T-helper 1 cell treated with Interleukin-12 subunit alpha and Interleukin-12 subunit beta and Interleukin-4 antibody, amounts not matched to agents 30 ng/mL and 1 ng/mL, for 36 hours (primary cell): Measurements from ENCODE around the gene CUL9. TPM values are rescaled to one million over a fixed set of nuclear protein-coding genes. Genes with fewer than 3 reads are reported as not detected.

Experiments used
- intact Hi-C: fragments of 100-400 bp; cut with micrococcal nuclease; formaldehyde crosslinking; loops from one replicate; pipeline ENCODE4 v1.15.1; 2024
- total RNA-seq: library from RNA; stranded (reverse); gene quantifications from 2 replicates; pipeline ENCODE4 v1.2.3, GENCODE V29; 2022

Gene CUL9
- total RNA-seq, 1 donor from 2014 or later: 55.1 TPM

DNA sequence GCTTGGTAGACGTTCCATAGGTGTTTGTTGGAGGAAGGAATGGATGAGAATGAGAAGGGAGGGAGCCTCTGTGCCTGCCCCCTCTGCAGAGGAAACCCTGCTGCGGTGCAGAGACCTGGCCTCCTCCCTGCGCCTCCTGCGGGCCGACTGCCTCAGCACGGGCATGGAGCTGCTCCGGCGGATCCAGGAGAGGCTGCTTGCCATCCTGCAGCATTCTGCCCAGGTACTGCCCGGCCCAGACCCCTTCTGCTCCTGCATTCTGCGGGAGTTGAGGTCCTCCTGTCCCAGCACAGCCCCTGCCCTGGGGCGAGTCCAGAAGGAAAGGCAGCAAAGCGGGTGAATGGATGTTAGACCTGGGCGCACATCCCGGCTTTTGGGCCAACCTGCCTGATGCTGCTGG is 41.2 kb downstream of the CUL9 start:
- intact Hi-C loops: loop anchor here (5.0 kb wide), 2 partner anchors 291 to 441 kb away; partner anchors contain the start of gene BICRAL

DNA sequence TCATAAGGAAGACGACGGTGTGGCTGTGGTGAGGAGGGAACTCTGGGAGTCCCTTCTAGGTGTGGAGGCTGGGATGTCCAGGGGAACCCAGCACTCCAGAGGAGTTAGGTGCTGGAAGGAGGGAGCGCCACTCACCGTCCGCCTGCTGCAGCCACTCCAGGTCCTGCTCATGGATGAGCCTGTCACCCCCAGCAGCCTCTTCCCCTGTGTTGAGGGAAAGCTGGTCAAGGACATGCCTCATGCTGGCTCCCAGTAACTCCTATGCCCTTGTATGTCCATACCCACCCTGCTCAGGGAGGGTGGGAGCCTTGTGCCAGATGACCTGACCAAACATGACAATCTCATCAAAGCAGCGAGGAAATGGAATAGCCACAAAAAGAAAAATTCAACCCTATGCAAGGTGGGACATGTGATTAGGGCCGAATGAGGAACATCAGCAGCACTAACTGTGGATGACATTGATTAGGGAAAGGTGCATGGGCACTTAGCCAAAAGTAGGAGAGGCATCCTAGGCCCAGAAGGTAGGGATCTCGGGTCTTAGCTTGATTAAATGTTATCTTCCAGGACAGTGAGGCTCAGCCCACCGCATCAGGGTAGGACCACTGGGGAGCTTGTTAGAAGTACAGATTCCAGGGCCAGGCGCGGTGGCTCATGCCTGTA is 44.3 kb downstream of the CUL9 start:
- intact Hi-C loops: no loop called here

- intact Hi-C loops: loop anchor here (1.0 to 2.0 kb wide), 5 partner anchors 18 to 277 kb away; partner anchors contain the start of genes ABCC10 and PEX6
Observed at GRCh38 chr6:43228951-43229802, 47.2 kb downstream of the CUL9 start, which contains the start of gene DNPH1. Gene DNPH1 (minus strand): TSS chr6:43229481. CDS start chr6:43229456, 25 bp downstream.

- intact Hi-C loops: loop anchor here (1.0 to 2.0 kb wide), 5 partner anchors 17 to 276 kb away; partner anchors contain the start of genes ABCC10 and PEX6
Observed at GRCh38 chr6:43229803-43230620, 48.0 kb downstream of the CUL9 start.

GRCh38 chr6:43231053-43231452 is 49.1 kb downstream of the CUL9 start:
- intact Hi-C loops: no loop called here

DNA sequence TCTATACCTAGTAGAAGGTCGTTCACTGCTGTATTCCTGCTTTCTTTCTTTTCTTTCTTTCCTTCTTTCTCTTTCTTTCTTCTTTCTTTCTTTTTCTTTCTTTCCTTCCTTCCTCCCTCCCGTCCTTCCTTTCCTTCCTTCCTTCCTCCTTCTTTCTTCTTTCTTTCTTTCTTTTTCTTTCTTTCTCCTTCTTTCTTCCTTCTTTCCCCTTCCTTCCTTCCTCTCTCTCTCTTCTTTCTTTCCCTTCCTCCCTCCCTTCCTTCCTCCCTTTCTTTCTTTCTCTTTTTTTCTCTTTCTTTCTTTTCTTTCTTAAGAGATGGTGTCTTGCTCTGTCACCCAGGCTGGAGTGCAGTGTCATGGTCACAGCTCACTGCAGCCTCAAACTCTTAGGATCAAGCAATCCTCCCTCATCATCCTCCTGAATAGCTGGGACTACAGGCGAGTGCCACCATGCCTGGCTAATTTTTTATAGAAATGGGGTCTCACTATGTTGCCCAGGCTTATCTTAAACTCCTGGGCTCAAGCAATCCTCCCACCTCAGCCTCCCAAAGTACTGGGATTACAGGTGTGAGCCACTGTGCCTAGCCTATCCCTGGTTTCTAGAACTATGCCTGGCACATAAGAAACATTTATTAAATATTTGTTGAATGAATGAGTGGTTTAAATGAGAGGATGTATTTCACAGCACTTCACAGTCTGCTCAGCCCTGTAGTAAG is 49.9 kb downstream of the CUL9 start:
- intact Hi-C loops: no loop called here

GRCh38 chr6:43235841-43236240 is 53.8 kb downstream of the CUL9 start:
- intact Hi-C loops: no loop called here

- intact Hi-C loops: no loop called here
Observed at GRCh38 chr6:43239054-43239453, 57.1 kb downstream of the CUL9 start.

GRCh38 chr6:43240950-43241349 is 59.0 kb downstream of the CUL9 start:
- intact Hi-C loops: no loop called here

GRCh38 chr6:43241446-43241845 is 59.5 kb downstream of the CUL9 start:
- intact Hi-C loops: no loop called here

- intact Hi-C loops: no loop called here
Observed at GRCh38 chr6:43242908-43243663, 61.1 kb downstream of the CUL9 start, which contains the start of gene TTBK1. Gene TTBK1 (plus strand): TSS chr6:43243481. CDS start chr6:43246661, 3,180 bp downstream.

- intact Hi-C loops: no loop called here
Observed at GRCh38 chr6:43243664-43244321, 61.8 kb downstream of the CUL9 start.

GRCh38 chr6:43246301-43247113 is 64.5 kb downstream of the CUL9 start:
- intact Hi-C loops: loop anchor here (1.0 to 2.0 kb wide), 10 partner anchors 17 to 1140 kb away; partner anchors contain the start of genes ABCC10, CDC5L, CNPY3 and DNPH1

- intact Hi-C loops: loop anchor here (1.0 to 2.0 kb wide), 10 partner anchors 18 to 1139 kb away; partner anchors contain the start of genes ABCC10, CDC5L, CNPY3 and DNPH1
Observed at GRCh38 chr6:43247114-43247999, 65.4 kb downstream of the CUL9 start.

DNA sequence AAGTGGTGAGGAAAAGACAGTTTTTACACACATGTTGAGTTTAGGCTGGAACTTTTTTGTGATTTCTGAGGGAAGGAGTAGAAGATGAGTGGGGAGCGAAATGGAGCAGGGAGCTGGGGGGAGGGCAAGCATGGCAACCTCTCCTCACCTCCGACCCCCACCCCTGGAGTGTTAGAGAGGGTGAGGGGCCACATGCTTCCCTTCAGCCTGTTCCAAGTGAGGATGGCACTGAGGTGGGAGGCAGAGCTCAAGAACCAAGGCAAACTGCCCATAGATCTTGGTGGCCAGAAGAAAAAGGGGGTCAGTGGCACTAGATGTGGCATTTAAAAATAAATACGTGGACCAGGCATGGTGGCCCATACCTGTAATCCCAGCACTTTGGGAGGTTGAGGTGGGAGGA is 66.1 kb downstream of the CUL9 start:
- intact Hi-C loops: no loop called here

- intact Hi-C loops: no loop called here
Observed at GRCh38 chr6:43248791-43249190, 66.8 kb downstream of the CUL9 start.

- intact Hi-C loops: no loop called here
Observed at GRCh38 chr6:43250992-43251373, 69.0 kb downstream of the CUL9 start.
